GM12875 (cell line): ENCODE results near the gene MAP1S.

Source experiments
- H3K4me3 ChIP-seq: one replicate; pipeline ENCODE4 v1.5.1; 2011; ENCODE audit warnings: low read depth, low read length, control low read depth
- CTCF ChIP-seq: IDR thresholded peaks from 2 replicates; pipeline ENCODE4 v1.5.1; 2011; ENCODE audit warnings: low read depth, mild to moderate bottlenecking, control low read depth, inconsistent platforms, low read length, moderate library complexity, borderline replicate concordance; ENCODE audit not compliant: insufficient read depth

Gene MAP1S

GRCh38 chr19:17755443-17755890, 36.2 kb downstream of the MAP1S start:
- H3K4me3 ChIP-seq, result peak overlapping the region; percentile 8
- no peak for TF ChIP-seq CTCF

- H3K4me3 ChIP-seq, result peak overlapping the region; percentile 7
- no peak for TF ChIP-seq CTCF
Observed at GRCh38 chr19:17755977-17756670, 36.8 kb downstream of the MAP1S start.

- TF ChIP-seq CTCF, result no peak
- H3K4me3 ChIP-seq, result no peak overlapping the region
Observed at GRCh38 chr19:17757125-17757524, 37.8 kb downstream of the MAP1S start.

- no peak overlapping the region for H3K4me3 ChIP-seq
- no peak for TF ChIP-seq CTCF
Observed at GRCh38 chr19:17758515-17758914, 39.2 kb downstream of the MAP1S start.

GRCh38 chr19:17761148-17761547, 41.9 kb downstream of the MAP1S start:
- no peak overlapping the region for H3K4me3 ChIP-seq
- TF ChIP-seq CTCF, result no peak

- no peak for TF ChIP-seq CTCF
- H3K4me3 ChIP-seq, result no peak overlapping the region
Observed at GRCh38 chr19:17762505-17763229, 43.4 kb downstream of the MAP1S start.

- H3K4me3 ChIP-seq, result no peak overlapping the region
- no peak for TF ChIP-seq CTCF
Observed at GRCh38 chr19:17764348-17764747, 45.1 kb downstream of the MAP1S start.
